NCI-H345 (cell line): Measurements from ENCODE around the gene HOXC11.
A peak's percentile ranks its signal among the peaks of the same experiment; 100 is the strongest.

Experiments used
- DNase-seq: peaks from one replicate; lab custom pipeline; 2025; lab: John Stamatoyannopoulos, UW

The HOXC11 gene

DNA sequence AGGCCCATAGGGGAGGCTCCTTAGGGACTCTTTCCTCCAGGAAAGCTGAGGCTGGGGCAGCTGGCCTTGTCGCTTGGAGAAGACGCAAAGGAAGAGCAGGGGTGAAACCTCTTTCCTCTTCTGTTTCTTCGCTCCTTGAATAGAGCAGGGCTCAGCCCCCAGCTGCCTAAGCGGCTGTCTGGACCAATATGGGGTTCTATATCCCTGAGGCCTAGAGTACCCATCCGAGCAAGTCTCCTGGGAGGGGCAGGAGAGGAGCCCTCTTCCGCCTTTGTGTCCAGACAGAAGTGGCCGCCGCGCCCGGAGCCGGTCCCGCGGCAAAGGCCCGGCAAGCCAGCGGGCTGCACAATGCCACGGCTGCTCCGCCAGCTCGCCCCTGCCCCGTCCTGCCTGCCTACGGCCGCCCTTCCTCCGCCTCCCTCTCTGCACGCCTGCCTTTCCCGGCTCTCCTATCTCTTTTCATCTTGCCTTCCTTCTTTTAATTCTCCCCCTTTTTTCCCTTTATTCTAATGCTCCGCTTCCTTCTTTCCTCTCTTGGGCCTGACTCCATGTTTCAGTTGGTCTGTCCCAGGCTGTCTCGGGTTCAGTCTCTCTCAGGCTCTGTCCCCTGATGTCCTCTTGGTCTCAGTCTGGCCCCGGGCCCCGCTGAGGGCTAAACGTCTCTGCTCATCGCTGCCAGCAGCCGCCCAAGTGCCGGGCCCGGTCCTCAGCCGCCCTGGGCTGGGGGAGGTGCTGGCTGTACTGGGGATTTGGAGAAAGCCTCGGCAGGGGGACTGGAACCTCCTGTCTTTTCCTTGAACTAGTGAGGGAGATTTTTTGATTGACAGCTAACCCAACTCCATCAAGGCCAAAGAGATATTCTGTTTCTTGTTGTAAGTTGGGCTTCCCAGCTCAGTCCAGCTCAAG lies 24.5 kb downstream of the HOXC11 start:
- DNase-seq: no peak

- no peak for DNase-seq
Observed at GRCh38 chr12:53998110-53998899, 25.4 kb downstream of the HOXC11 start.

DNA sequence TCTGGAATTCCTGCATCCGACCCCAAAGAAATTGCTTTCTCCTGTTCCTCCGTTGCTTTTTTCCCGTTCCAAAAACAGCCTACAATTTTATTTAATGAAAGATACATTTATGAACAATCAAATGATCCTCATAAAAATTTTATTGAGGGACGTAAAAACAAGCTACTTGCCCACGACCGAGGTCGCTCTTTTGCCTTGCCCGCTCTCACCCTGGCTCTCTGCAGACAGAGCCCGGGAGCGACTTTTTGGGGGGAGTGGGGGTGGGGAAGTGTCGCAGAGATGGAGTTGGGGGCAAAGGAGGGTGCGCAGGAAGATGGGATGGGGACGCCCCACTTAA lies 25.9 kb downstream of the HOXC11 start:
- no peak for DNase-seq

- peak; percentile 66 for DNase-seq
Observed at GRCh38 chr12:53999559-54000115, 26.7 kb downstream of the HOXC11 start.

GRCh38 chr12:54000116-54001114 lies 27.5 kb downstream of the HOXC11 start, which contains the start of gene HOXC9:
Gene HOXC9, plus strand, starts transcription at chr12:54000161. Its CDS starts 28 bp downstream, at chr12:54000189.
- DNase-seq: no peak

GRCh38 chr12:54001283-54002187 lies 28.6 kb downstream of the HOXC11 start:
- DNase-seq: no peak

GRCh38 chr12:54002278-54002914 lies 29.5 kb downstream of the HOXC11 start:
- no peak for DNase-seq

GRCh38 chr12:54002915-54003389 lies 30.0 kb downstream of the HOXC11 start:
- DNase-seq: no peak

DNA sequence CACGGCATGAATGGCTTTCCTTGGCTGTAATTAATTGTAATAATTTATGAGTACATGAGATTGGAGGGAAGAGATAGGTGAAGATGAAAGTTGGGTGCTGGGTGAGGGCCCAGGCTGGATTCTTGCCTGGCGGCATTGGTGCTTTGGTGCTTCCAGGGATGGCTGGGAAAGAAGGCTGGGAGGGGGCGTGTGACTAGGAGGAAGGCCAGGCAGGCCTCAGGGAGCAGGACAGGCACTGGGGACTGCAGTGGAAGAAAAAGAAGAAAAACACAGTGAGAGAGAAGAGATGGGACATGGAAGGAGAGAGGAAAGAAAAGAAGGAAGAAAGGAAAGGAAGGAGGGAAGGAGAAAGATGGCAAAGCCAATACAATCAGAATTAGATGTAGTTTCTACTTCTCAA lies 30.7 kb downstream of the HOXC11 start:
- DNase-seq: no peak

DNA sequence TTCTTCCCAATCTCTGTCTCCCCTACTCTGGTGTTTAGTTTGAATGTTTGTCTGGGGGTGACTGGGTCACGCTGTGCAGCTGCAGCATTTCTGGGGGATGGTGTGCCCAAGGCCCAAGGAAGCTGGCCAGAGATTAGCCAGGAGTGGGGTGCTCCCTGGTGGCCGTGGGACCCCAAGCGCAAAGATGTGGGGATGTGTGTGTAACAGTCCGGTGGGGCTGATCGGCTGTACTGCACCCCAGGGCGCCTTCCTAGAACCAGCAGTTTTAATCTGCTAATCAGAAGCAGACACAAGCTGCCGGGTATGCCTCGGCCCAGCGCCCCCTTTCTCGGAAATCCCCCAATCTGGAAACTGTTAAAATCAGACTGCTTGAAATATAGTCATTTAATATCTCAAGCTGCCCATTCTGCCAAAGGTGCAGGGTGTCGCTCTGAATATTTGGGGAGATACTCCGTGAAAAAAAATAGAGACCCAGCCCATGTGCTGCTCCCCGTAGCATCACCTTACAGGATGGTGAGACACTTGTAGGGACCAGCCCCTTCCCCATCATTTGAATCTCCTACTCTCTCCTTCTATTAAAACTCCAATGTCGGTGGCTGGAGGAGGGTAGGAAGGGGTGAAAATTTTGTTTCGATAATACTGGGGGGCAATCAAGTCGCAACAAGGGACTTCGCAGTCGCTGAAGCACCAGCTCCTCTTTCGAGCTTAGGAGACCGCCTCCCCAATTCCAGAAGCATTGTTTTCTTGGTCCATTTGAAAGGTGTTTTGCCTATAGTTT lies 31.3 kb downstream of the HOXC11 start:
- no peak for DNase-seq

DNA sequence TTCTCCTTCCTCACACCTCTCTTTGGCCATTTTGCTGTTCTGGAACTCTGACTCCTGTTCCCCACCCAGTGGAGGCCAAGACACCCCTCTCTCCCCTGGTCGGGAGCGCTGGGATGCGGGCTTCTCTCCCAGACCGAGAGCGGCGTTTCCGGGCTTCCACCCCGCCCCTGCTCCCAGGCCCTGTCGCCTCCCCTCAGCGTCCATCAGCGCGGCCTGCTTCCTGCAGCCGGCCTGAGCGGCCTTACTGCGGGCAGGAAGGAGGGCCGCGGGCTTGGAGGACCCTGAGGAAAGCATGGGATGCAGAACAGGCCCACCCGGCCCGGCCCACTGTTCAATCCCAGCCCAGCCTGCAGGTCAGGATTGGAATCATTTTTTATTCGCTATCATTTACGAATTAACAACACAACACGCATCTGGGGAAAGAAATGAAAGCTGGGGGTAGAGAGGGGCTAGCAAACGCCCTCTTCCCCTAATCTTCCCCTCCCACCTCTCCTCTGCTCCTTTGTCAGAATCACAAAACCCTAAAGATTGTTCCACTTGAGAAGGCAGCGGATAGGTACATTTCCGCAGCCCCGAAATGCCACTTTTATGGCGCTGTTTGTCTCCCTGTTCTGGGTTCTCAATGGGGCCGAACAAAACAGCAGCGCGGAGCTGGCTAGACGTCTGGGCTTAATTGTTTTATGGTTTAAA lies 32.1 kb downstream of the HOXC11 start:
- DNase-seq: no peak

GRCh38 chr12:54005531-54005852 lies 32.6 kb downstream of the HOXC11 start:
- no peak for DNase-seq

- DNase-seq: peak; percentile 72
Observed at GRCh38 chr12:54005853-54006558, 33.1 kb downstream of the HOXC11 start.

DNA sequence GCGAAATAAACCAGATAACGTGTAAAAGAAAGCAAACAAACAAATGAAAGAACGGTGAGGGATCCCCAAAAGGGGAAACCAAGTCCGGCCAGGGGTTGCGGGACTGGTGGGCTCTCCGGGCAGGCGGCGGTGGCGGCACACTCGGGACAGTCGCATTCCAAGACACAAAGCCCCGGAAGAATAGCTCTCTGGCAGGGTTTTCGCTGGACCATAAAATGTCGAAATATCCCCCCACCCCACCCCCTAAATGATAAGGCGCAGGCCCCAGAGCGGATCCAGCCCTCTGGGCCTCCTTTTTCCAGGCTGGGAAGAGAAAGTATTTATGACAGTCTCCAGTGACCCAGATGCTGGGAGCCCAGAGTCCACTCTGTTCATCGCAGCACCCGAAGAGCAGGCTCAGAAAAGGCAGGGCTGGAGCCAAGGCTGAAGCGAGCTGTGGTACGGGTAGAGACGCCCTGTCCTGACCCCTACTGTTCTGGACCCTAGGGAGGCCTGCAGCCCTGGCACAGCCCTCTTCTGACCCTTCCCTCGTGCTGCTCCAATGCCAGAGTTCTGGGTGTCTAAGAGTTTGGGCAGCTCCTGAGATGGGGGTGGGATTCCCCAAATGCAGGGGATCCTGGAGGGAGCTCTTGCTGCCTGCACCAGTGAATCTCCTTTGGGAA lies 33.8 kb downstream of the HOXC11 start:
- DNase-seq: no peak

DNA sequence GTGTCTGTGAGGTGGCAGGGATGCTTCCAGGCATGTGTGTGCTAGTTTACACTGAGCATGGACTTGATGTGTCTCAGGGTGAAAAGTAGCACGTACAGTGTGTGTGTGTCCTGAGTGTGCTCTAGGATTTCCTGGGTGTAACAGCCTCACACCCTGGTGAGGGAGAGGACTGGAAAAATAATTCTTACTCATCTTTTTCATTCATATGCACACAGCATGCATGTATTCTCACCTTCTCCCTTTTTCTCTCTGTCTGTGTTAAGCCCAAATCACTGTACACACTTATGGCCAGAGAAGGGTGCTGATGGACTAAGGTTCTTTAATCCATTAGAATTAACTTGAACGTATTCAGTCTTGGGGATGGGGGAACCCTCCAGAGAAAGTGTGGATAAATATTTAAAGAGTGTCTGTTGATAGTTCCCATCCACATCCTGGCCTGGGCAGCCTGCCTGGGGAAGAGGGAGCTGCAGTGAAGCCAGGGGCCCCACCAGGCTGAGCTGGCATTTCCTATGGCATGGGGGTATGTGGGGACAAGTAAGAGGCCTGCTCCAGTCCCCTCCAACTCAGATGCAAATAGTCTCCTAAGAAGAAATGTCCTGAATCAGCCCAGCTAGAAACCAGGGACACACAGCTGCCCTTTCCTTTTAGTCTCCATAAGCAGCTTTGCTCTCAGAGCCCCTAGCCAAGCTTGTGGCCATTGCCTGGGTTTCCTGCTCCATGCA lies 34.8 kb downstream of the HOXC11 start:
- no peak for DNase-seq

- DNase-seq: no peak
Observed at GRCh38 chr12:54008260-54008552, 35.3 kb downstream of the HOXC11 start.
